GM21737 (cell line): ENCODE measurements around the gene NEK10.
A peak's percentile ranks its signal among the peaks of the same experiment; 100 is the strongest.
"Not testable (repeated sequence)": the region's sequence is repeated elsewhere in the genome, so short reads cannot be mapped to it uniquely, and the experiment has no call there.

Experiments
- ATAC-seq: cut with Tn5 transposase; IDR thresholded peaks from one replicate; pipeline ENCODE4 v1.9.1; 2021; ENCODE audit warnings: mild to moderate bottlenecking, moderate library complexity; ENCODE audit not compliant: unreplicated experiment

The NEK10 gene

GRCh38 chr3:27368831-27369607 lies at the start of gene NEK10:
TSS of gene NEK10 (minus strand) at chr3:27369383. CDS start at chr3:27352882, 16,501 bp downstream.
- peak; percentile 100 for ATAC-seq

GRCh38 chr3:27415202-27415601 lies 46.0 kb upstream of the NEK10 start:
- ATAC-seq, result no peak

GRCh38 chr3:27392950-27393679 lies 23.9 kb upstream of the NEK10 start:
- ATAC-seq, result peak; percentile 84

DNA sequence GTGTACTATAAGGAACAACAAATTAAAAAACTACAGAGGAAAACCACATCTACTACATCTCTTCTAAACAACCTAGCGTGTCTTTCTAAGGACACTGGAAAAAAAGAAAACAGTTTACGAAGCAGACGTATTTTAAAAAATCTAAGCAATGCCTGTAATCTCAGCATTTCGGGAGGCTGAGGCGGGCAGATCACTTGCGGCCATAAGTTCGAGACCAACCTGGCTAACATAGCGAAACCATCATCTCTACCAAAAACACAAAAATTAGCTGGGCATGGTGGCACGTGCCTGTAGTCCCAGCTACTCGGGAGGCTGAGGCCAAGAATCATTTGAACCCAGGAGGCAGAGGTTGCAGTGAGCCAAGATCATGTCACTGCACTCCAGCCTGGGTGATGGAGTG lies 23.2 kb upstream of the NEK10 start:
- ATAC-seq, result not testable (repeated sequence)

- no peak for ATAC-seq
These were observed 22.6 kb upstream of the NEK10 start for GRCh38 chr3:27391796-27392195.

DNA sequence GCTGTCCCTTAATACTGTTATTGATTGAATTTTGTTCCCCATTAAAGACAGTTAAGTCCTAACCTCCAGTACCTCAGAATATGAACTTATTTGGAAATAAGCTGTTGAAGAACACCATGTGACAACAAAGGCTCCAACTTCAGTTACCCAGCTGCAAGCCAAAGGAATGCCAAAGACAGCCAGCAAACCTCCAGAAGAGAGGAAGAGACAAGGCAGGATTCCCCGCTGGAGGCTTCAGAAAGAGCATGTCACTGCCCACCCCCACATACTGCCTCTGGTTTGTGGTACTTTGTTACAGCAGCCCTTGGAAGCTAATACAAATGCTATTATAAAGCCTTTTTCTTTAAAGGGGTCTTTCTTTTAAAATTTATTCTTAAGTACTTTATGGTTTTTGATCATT lies 18.4 kb upstream of the NEK10 start:
- ATAC-seq, result no peak

DNA sequence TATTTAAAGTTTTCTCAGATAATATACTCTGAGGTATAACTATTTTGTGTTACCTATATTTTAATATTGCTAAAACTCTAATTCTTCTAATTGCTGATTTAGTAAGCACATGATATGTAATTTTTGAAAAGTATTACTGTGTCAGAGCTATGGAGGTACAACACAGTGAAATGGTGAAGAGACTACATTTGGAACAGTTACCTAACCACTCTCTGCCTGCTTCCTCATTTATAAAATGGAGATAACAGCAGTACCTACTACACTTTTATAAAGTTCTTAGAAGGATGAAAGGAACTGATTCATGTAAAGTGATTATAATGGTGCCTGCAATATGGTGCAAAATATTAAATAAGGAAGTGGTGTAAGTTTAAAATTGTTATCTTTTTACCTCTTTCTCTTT lies 16.3 kb upstream of the NEK10 start:
- ATAC-seq, result no peak

- ATAC-seq, result no peak
These were observed 15.0 kb upstream of the NEK10 start for GRCh38 chr3:27384191-27384590.

DNA sequence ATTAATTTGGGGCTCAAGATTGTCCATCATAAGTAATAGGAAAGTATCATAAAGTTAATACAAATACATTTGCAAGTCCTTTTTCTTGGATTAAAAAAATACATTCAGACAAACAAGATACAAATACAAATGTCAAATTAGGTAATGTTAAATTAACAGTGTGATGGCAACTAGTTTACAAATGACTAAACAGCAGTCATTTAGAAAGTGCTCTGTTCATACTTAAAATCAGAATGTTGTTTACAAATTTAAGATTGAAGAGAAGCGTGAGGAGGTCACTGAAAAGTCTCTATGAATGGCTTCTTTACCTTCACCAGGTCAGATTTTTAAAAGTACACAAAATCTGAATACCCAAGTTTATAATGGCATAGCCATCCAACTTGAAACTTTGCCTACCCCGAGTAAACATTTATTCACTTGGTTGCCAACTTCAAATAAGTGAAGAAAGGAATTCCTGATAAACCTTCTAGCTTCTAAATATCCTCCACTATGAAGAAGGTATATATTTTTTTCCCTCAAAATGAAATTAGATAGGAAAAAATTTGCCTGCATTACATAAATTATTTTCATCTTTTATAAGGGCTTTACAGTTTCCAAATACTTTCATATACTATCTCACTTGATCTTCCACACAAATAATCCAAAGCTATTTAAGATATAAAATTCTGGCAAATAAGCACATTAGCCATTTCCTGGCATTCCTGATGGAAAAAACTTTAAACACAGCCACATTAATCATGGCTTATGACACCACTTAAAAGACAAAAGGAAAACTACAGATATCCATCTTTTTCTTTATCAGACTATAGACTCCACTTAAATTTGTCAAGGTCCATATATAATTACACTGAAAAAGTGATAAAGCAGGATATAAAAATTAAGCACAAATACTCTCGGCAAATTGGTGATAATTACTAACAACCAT lies 11.5 kb upstream of the NEK10 start:
- no peak for ATAC-seq

DNA sequence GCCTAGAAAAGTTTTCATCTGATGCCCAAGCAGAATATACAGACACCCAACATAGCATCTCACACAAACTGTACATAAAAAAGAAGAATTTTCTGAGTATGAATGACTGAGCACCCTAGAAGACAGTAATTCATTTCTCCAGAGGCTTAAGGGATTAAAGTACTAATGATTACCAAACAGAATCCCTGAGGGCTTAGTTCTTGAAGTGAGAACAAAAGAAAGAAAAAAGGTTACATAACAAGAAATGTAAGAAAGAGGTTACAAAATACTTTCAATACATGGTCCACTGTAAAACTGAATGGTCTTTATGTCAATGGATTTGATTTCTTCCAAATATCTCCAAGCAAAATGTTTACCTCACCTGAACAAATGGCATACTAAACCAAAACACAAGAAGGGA lies 9.1 kb upstream of the NEK10 start:
- ATAC-seq, result no peak

DNA sequence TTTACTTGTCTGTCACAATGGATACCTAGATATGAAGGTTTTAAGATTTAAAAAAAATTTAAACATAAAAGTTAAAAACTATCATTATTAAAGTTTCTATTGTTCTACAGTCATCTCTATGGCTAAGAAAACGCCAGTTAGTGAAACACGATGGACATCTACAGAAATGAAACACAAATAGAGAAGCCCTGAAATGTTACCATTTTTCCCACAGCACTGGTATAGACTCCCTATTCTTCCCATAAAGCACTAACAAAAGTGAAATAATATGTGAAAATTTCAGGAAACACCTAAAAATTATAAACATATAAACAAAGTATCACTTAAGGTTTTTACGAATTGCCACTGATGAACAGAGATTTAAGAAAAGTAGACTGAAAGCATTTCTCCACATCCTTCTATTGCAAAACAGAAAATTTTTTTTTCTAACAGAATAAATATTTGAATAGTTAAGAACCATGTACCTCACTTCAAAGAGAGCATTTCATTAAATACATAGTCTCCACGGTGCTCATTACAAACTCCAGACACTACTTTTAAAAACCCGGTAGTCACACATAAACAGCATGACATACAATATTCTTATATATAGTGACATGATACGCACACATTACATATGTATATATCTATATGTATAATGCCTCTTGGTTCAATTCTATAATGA lies 7.1 kb upstream of the NEK10 start:
- ATAC-seq, result no peak

DNA sequence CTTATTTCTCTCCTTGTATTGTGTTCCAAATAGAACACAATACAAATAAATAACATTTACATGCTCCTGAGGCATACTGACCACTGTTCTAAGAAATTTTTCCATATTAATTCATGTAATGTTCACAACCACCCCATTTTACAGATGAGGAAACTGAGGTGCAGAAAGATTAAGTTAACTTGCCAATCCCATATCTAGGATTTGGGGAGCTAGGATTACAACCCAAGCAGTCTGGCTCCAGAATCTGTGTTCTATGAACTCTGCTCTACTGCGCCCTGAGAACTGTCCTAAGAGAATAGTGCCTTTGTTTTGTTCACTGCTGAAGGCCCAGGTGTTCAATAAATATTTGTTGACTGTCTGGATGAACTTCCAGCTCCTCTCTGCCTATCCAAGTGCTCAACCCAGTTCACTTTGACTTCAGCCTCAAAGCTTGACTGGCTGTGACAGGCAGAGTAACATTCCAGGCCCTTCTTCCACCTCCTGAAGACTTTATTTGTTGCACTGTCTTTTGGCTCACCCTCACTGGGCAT lies 3.1 kb downstream of the NEK10 start:
- no peak for ATAC-seq

- ATAC-seq, result peak; percentile 54
These were observed 8.8 kb downstream of the NEK10 start for GRCh38 chr3:27360113-27361078.

DNA sequence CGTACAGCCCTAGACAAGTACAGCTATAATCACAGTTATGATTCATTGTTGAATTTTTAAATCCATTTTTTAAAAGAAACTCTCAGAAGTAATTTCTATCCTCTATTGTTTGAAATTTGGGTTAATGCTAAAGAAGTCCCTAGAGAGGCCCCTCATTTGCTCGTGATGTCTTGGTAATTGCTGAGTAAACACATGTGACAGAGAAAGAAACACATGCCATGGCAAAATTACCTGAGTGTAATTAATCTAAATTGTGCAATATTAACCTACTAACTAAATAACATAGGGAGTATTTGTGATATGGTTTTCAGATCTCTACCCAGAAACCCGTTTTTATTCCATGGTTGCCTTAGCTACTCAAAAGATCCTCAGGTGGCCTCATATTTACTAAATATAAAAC lies 10.8 kb downstream of the NEK10 start:
- ATAC-seq, result no peak

GRCh38 chr3:27357665-27358258 lies 11.4 kb downstream of the NEK10 start:
- ATAC-seq, result peak; percentile 80

DNA sequence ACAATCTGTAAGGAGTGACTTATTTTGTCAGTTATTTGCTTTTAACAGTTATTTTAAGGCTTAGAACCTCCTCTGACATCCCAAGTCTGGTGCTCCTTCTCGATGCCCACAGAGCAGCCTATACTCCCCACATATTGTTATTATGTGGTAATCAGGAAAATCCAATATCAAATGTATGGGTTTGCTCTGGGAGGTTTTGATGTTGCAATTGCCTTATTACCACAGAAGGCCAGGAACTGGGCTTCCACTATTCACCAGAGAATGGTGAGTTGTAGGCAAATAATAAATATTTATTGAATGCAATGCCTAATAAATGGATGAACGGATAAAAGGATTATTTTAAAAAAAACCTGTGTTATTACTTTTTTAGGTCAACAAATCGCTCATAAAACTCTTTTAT lies 12.2 kb downstream of the NEK10 start:
- ATAC-seq, result no peak

DNA sequence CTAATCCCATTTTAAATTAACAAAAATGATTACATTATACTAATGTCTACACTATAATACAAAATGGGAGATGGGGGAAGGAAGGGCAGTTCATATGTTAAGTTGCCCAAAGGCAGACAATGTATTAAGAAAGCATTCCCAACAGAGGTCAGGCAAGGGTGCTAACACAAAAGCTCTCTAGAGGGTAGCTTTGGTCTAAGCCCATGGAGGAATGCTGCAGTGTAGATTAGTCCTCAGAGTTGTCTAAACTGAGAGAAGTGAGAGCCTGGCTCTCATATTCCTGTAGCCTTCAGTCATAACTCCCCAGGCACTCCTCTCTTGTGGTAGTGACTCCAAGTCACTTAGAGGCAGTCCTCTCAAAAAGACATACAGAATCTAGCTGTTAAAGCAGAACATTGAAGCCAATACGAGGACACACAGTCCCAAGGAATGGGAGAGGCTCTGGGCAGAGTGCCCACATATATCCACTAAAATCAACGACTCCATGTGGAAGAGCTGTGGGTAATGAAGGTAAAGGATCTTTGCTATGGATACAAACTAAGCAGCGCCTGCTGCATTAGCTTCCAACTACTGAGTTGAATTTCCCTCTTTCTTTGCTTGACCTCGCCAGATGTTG lies 14.5 kb downstream of the NEK10 start:
- ATAC-seq, result no peak

DNA sequence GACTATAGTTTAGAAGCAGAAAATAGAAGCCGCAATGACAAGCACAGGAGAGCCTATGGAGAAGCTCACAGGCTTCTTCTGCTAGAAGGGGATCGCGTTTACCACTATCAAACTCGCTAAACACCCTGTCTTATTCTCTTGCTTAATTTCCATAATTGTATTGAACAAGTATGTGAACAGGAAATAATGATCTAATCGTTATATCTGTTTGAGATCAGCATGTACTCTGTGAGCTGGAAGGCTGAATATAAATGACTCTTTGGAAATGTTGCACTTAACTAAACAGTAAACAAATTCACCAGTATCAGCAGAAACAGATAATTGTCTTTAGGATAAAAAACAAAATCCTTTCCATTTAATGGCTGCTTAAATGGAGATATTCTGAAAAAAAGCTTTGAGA lies 15.0 kb downstream of the NEK10 start:
- ATAC-seq, result no peak

- ATAC-seq, result no peak
These were observed 16.0 kb downstream of the NEK10 start for GRCh38 chr3:27353221-27353620.
